HG03139 (cell line): ENCODE data around the gene CUBN.

Experiments
- ATAC-seq: cut with Tn5 transposase; IDR thresholded peaks from one replicate; pipeline ENCODE4 v1.9.1; 2021; ENCODE audit not compliant: unreplicated experiment

Gene CUBN

DNA sequence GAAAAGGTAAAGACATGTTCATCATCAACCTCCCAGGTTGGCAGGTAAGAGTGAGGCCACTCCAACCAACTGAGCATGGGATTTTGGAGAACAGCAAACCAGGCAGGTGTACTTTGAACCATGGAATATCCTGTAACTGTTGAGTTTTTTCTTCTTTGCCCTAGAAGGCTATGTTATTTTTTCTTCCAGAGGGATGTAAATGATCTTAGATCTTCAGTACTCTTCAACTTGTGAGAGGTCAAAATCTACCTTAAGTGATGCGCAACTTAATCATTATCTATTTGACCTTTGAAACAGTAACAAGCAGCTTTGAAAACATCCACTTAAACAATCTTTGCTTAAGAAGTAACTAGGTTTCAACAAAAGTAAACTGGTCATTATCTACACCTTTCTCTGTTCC lies at the start of gene CUBN:
CUBN (minus strand) TSS at position 71 of the 400 bp plus-strand sequence; CDS start at position 25, 46 bp downstream.
- no peak for ATAC-seq

DNA sequence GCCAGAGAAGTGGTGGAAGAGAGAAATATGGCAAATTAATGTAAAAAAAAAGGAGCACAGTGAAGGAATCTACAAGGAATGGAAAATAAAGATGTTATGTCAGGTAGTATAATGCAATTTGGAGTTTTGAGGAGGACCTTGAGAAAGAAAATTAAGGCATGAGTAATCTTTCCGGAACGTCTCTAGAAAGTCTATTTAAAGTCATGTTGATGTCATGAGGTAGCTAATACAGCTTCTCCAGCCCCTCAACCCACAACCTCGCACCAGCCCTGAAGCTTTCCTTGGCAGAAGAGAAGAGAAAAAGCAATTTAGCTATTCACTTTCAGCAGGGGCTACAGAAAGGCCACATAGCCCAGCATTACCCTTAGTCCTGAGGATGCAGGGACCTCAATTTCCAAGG lies 49.4 kb upstream of the CUBN start:
- ATAC-seq: no peak

DNA sequence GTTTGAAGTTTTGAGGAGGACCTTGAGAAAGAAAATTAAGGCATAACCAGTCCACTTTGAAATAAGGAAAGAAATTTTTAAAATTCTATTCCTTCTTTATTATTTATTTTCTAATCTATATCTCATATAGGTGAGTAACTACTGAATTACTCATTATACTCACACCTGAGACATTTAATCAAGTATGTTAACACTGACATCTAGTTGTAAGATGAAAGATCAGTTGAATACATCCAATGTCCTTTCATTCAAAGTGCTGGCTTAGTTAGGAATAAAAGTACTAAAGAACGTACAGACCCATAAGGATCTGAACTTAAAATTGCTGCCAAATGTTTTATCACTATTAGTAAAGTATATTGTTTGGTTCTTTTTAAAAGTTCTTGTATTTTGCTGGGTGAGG lies 48.4 kb upstream of the CUBN start:
- no peak for ATAC-seq

DNA sequence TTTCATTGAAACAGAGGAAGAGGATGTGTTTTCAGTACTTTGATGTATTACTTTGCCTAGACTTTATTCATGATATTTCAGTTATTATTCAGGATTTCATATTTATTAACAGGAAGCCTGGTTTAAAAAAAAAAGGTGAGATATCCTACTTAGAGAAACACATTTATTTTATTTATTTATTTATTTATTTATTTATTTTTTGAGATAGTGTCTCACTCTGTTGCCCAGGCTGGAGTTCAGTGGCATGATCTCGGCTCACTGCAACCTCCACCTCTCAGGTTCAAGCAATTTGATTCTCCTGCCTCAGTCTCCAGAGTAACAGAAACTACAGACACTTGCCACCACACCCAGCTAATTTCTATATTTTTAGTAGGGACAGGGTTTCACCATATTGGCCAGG lies 47.4 kb upstream of the CUBN start:
- ATAC-seq: no peak

DNA sequence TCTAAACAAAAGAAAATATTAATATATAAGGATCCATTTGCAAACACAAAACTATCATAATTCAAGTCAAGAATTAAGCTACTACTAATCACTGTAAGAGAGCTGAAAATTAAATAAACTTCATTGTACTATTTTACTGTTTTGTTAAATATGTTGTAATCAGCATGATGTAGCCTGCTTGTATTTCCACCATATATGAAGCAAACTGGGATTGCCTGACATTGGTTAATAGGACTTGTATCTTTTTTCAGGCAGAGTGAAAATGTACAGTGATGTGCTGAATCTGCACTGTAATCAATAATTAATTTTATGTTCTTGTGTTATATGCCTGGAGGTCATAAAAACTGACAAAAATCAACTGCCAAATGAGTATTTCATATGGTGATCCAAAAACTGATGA lies 46.5 kb upstream of the CUBN start:
- ATAC-seq: no peak

DNA sequence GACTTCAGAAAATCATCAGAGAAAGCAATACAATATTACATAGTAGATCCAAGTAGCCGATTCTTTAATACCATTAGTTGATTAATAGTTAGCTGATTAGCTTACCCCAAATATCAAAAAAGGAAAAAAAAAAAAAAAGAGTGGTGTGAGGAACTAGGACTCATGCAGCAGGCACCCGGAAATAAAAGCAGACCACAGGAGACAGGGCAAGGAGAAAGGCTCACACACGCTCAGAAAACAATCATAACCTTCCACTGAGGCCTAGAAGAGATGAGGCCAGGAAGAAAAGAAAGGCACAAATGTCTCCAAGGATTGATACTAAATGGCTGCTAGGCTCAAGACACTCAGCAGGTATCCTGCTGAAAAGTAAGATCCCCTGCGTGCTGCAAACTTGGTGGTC lies 45.9 kb upstream of the CUBN start:
- ATAC-seq: no peak

- no peak for ATAC-seq
Measured at GRCh38 chr10:17174626-17175025, 45.0 kb upstream of the CUBN start.

GRCh38 chr10:17171141-17171641 lies 41.6 kb upstream of the CUBN start:
- ATAC-seq: no peak

DNA sequence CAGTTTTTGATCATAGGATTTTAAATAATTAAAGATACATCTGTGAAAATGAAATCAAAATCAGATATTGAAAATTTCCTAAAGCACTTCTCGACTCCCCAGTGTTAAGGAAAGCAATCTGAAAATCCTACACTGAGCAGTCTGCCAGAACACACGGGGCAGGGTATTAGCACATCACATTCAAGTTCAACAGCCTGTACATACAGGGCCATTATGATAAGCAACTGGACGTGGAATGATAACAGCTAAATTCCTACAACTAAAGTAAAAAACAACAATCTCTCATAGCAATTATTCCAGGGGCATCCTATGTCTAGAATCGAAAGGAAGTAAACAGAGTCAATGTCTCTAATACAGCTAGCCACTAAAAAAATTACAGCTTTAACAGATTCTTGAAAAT lies 40.2 kb upstream of the CUBN start:
- no peak for ATAC-seq

DNA sequence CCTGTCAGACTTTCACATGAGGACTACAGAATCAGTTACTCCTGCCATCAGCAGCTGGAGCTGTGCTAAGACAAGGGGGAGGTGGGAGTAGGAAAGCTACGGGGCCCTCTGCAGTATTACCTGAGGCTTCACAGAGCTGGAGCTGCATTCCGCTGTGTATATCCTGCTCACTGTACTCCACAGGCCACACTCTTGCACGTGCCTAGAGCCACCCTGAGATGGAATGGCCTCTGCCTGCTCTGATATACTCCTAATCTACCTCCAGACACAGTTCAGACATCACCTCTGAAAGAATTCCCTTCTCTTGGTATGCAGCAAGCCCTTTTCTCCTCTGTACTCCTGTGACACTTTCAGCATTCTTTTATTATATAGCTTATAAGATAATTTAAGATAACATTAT lies 37.1 kb upstream of the CUBN start:
- ATAC-seq: no peak

GRCh38 chr10:17162828-17163227 lies 33.2 kb upstream of the CUBN start:
- no peak for ATAC-seq

DNA sequence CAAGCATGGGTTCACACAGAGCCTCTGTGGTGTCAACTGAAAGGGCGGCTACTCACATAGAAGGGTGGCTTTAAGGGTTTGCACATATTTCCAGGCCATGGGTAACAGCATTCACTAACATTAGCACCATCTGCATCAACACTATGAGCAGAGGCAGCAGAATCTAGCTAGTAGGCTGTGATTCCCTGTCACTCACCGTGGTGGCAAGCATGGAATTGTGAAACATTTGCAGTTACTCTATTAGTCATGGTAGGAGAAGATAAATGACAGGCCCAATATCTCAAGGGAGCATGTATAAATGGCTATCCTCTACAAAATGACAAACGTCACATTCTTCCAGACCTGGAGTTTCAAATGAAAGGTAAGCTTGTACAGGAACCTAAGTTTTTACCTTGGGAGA lies 32.2 kb upstream of the CUBN start:
- no peak for ATAC-seq

GRCh38 chr10:17157024-17157423 lies 27.4 kb upstream of the CUBN start:
- ATAC-seq: no peak

GRCh38 chr10:17155826-17156225 lies 26.2 kb upstream of the CUBN start:
- ATAC-seq: no peak

DNA sequence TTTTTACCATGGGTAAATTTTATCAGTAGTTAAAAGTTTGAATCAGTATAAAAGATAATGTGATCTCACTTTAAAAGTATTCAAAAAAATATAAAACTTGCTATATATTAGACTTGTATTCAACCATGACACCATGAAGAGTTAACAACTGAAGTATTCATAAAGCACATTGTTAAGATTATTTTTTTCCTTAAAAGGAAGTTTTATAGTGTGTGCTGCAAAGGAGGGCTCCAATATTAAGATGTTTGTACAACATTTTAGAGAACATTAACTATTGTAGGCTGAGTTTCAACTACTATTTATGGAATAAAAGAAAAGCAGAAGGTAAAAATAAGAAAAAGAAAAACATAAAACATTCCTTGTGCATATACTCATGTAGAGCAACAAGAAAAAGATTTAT lies 24.5 kb upstream of the CUBN start:
- ATAC-seq: no peak

DNA sequence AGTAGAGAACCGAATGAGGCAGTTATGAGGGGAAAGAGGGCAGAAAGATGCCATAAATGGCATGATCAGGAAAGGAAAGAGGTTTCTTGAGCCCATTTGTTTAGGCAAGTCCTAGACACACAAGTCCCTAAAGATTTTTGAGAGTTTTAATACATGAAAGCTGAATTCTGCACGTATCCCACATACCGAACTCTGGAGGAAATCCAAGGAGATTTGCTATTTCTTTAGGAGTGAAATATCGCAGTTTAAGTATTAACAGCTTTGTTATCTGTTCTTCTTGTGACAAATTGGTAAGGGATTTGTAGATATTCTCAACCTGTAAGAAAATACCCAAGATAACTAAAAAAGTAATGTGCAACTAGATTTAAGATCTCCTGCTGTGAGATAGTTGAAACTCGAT lies 23.7 kb upstream of the CUBN start:
- ATAC-seq: no peak

GRCh38 chr10:17151716-17152115 lies 22.1 kb upstream of the CUBN start:
- ATAC-seq: no peak

GRCh38 chr10:17147884-17148489 lies 18.4 kb upstream of the CUBN start:
- ATAC-seq: no peak

GRCh38 chr10:17146892-17147291 lies 17.3 kb upstream of the CUBN start:
- no peak for ATAC-seq

- no peak for ATAC-seq
Measured at GRCh38 chr10:17145239-17145638, 15.6 kb upstream of the CUBN start.

DNA sequence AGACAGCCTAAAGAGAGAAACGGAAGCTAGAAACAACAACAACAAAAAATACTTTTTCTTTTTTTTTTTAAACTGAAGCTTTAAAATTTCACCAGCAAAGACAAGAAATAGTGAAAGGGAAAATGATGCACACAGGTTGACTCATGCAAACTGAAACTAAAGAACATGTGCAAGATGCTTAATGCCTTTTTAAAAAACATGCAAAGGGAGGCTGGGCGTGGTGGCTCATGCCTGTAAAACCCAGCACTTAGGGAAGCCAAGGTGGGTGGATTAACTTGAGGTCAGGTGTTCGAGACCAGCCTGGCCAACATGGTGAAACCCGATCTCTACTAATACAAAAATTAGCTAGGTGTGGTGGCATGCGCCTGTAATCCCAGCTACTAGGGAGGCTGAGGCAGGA lies 15.1 kb upstream of the CUBN start:
- no peak for ATAC-seq

DNA sequence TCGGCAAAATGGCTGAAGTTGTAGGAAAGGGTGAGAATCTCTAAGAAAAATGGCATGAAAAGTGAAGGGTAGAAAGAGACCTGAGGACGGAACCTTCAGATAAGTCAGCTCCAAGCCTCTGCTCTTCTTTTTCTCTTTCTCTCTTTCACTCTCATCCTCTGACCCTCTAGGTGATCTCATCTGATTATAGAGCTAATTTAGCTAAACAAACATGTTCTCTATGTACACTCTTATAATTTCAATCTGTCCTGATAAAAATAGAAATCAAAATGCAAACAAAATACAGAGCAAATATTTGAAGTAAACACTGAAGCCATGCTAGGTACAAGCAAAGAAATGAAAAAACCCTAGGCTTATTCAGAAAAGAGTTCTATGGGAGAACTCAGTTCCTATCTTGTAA lies 14.4 kb upstream of the CUBN start:
- ATAC-seq: no peak

DNA sequence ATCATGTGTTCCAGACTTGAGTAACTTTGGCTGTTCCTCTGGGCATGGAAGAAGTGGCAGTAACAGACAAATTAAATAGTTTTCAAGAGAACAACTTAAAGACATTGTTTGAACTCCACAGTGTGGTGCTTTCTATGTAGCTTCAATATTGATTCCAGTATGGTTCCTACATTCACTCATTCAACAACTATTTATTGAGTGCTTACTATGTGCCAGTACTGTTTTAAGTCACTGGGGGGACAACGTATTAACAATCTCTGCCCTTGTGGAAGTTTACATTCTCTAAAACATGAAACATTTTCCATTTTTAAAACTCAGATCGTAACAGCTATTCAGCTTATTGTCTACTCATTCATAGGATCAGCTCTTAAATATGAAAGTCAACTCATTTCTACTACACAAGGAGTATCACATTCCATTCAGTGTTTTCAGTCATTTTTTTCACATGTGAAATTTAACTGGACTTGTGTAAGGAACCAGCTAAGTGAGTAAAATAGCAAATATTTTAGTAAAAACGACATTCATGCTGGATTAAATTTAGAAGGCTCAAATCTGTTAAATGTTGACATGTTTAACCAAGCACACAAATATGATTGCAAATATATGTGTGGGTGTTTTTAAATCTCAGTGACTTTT lies 13.6 kb upstream of the CUBN start:
- no peak for ATAC-seq
